GM23338 (cell line): ENCODE data around the gene EPS8L1. TPM values are rescaled to one million over a fixed set of nuclear protein-coding genes. Genes with fewer than 3 reads are reported as not detected.
A peak's percentile ranks its signal among the peaks of the same experiment; 100 is the strongest.

Experiments used
- ATAC-seq: fragments of 200-7000 bp; cut with Tn5 transposase; 3 replicates; pipeline ENCODE4 v1.9.1; 2020
- DNase-seq: peaks from one replicate; pipeline ENCODE4 v3.0.0-alpha.2; 2015; ENCODE audit warnings: low spot score
- H2AFZ ChIP-seq: fragments of 200-600 bp; sonication (generic); 2 replicates; pipeline ENCODE4 v1.8.0; 2016; ENCODE audit warnings: antibody characterized with exemption, mild to moderate bottlenecking, moderate library complexity
- H3F3A ChIP-seq: fragments of 200-600 bp; sonication (generic); replicated peaks from 2 replicates; pipeline ENCODE4 v1.8.0; 2017; ENCODE audit warnings: antibody characterized with exemption, mixed run types, low read depth
- H3K27ac ChIP-seq: fragments of 200-600 bp; sonication (generic); 2 replicates; pipeline ENCODE4 v1.6.1; 2016; ENCODE audit warnings: low read depth
- H3K27me3 ChIP-seq: fragments of 200-600 bp; sonication (generic); 2 replicates; pipeline ENCODE4 v1.8.0; 2016; ENCODE audit warnings: mild to moderate bottlenecking, mixed run types, moderate library complexity; ENCODE audit not compliant: insufficient read depth
- H3K36me3 ChIP-seq: fragments of 200-600 bp; sonication (generic); 2 replicates; pipeline ENCODE4 v1.8.0; 2016; ENCODE audit warnings: mild to moderate bottlenecking; ENCODE audit not compliant: insufficient read depth
- H3K4me1 ChIP-seq: fragments of 200-600 bp; sonication (generic); 2 replicates; pipeline ENCODE4 v1.8.0; 2016; ENCODE audit warnings: mild to moderate bottlenecking, moderate library complexity; ENCODE audit not compliant: insufficient read depth
- H3K4me2 ChIP-seq: fragments of 200-600 bp; sonication (generic); 2 replicates; pipeline ENCODE4 v1.7.1; 2017; ENCODE audit warnings: mixed run types
- H3K4me3 ChIP-seq: fragments of 200-600 bp; sonication (generic); 2 replicates; pipeline ENCODE4 v1.6.1; 2016; ENCODE audit warnings: mixed run types
- H3K79me2 ChIP-seq: fragments of 200-600 bp; sonication (generic); replicated peaks from 2 replicates; pipeline ENCODE4 v1.8.0; 2017; ENCODE audit warnings: mild to moderate bottlenecking; ENCODE audit not compliant: insufficient read depth
- H3K9me2 ChIP-seq: fragments of 200-600 bp; sonication (generic); 2 replicates; pipeline ENCODE4 v1.8.0; 2017; ENCODE audit not compliant: insufficient read depth
- H4K20me1 ChIP-seq: fragments of 200-600 bp; sonication (generic); replicated peaks from 2 replicates; pipeline ENCODE4 v1.8.0; 2017; ENCODE audit warnings: mild to moderate bottlenecking; ENCODE audit not compliant: insufficient read depth
- H3K27ac Mint-ChIP-seq: 2 replicates; pipeline ENCODE4 v1.8.0; 2020; ENCODE audit warnings: inconsistent platforms, mild to moderate bottlenecking, moderate library complexity, mixed read lengths
- H3K27me3 Mint-ChIP-seq: 3 replicates; pipeline ENCODE4 v1.8.0; 2022; ENCODE audit warnings: low read depth, mild to moderate bottlenecking, moderate library complexity, mixed read lengths, inconsistent platforms; ENCODE audit not compliant: insufficient read depth, poor library complexity
- H3K36me3 Mint-ChIP-seq: 3 replicates; pipeline ENCODE4 v1.8.0; 2021; ENCODE audit warnings: low read depth, mild to moderate bottlenecking, inconsistent platforms, moderate library complexity, mixed read lengths
- H3K4me1 Mint-ChIP-seq: 3 replicates; pipeline ENCODE4 v1.8.0; 2020; ENCODE audit warnings: mild to moderate bottlenecking, inconsistent platforms, mixed read lengths
- H3K4me3 Mint-ChIP-seq: 3 replicates; pipeline ENCODE4 v1.8.0; 2021; ENCODE audit warnings: moderate library complexity, mild to moderate bottlenecking, inconsistent platforms, mixed read lengths
- H3K9me3 Mint-ChIP-seq: 3 replicates; pipeline ENCODE4 v1.8.0; 2020; ENCODE audit warnings: moderate library complexity, mild to moderate bottlenecking, inconsistent platforms, mixed read lengths
- CREB1 ChIP-seq: fragments of 250-450 bp; sonication (Bioruptor Pico); IDR thresholded peaks from 2 replicates; pipeline ENCODE4 v1.5.0; 2020; ENCODE audit warnings: low read depth, mild to moderate bottlenecking, moderate library complexity
- CTCF ChIP-seq, 2 experiments: fragments of 200-600 bp in 1 of 2; sonication (generic) in 1 of 2; conservative IDR thresholded peaks; 2 replicates each; pipeline versions ENCODE4 v1.5.1 to v1.6.1; 2016 to 2017; ENCODE audit warnings: antibody characterized with exemption in 2 of 2, low read depth in 2 of 2, mild to moderate bottlenecking in 2 of 2, moderate library complexity in 1 of 2
- ETS1 ChIP-seq: IDR thresholded peaks from 2 replicates; pipeline ENCODE4 v1.6.1; 2016; ENCODE audit warnings: antibody characterized with exemption
- EZH2 ChIP-seq: fragments of 200-600 bp; sonication (generic); IDR thresholded peaks from one replicate; pipeline ENCODE4 v1.8.0; 2017; ENCODE audit warnings: antibody characterized with exemption, mild to moderate bottlenecking, low read depth; ENCODE audit not compliant: unreplicated experiment
- EZH2phosphoT487 ChIP-seq: fragments of 200-600 bp; sonication (generic); IDR thresholded peaks from one replicate; pipeline ENCODE4 v1.8.1; 2018; ENCODE audit warnings: antibody characterized with exemption; ENCODE audit not compliant: unreplicated experiment
- JUNB ChIP-seq: IDR thresholded peaks from one replicate; pipeline ENCODE4 v1.6.1; 2016; ENCODE audit warnings: antibody characterized with exemption; ENCODE audit not compliant: unreplicated experiment
- NANOG ChIP-seq: IDR thresholded peaks from 2 replicates; pipeline ENCODE4 v1.6.1; 2016; ENCODE audit warnings: antibody characterized with exemption, borderline replicate concordance
- POLR2AphosphoS5 ChIP-seq: IDR thresholded peaks from 2 replicates; pipeline ENCODE4 v1.6.1; 2016; ENCODE audit warnings: antibody characterized with exemption, low read depth
- REST ChIP-seq: IDR thresholded peaks from one replicate; pipeline ENCODE4 v1.6.1; 2018; ENCODE audit warnings: antibody characterized with exemption; ENCODE audit not compliant: unreplicated experiment
- STAT1 ChIP-seq: IDR thresholded peaks from one replicate; pipeline ENCODE4 v1.6.1; 2016; ENCODE audit warnings: antibody characterized with exemption; ENCODE audit not compliant: unreplicated experiment
- ZNF114 ChIP-seq: fragments of 250-450 bp; sonication (Bioruptor Pico); IDR thresholded peaks from 2 replicates; pipeline ENCODE4 v1.5.0; 2020; ENCODE audit warnings: mild to moderate bottlenecking, moderate library complexity
- ZNF331 ChIP-seq: fragments of 250-450 bp; sonication (Bioruptor Pico); IDR thresholded peaks from 2 replicates; pipeline ENCODE4 v1.5.0; 2020; ENCODE audit warnings: low read depth, mild to moderate bottlenecking, moderate library complexity
- ZNF462 ChIP-seq: fragments of 250-450 bp; sonication (Bioruptor Pico); IDR thresholded peaks from 2 replicates; pipeline ENCODE4 v1.5.0; 2020; ENCODE audit warnings: mild to moderate bottlenecking, moderate library complexity
- polyA plus RNA-seq: library from polyadenylated mRNA; unstranded; fragments of >200 nt; fragmentation: Nextera tagmentation; extraction: Ambion mirVana; gene quantifications from 2 replicates; pipeline ENCODE4 v1.2.1, GENCODE V29; 2016
- total RNA-seq: library from RNA; depleted of rRNA; stranded (reverse); fragments of >200 nt; shearing (Covaris generic); gene quantifications from 2 replicates; pipeline ENCODE4 v1.2.3, GENCODE V29; 2014

The EPS8L1 gene
- total and polyA plus RNA-seq, 2 experiments from 2014 or later: 47.5 to 51.2 TPM

GRCh38 chr19:55062735-55063491, 12.8 kb upstream of the EPS8L1 start, which contains the start of gene RDH13:
TSS of gene RDH13 (minus strand) at chr19:55063148. CDS start at chr19:55063032, 116 bp downstream.
- Mint-ChIP-seq H3K36me3 (peaks cover 19% of the 10 kb centered on the region), H3K27ac (no peak within 1 kb of the TSS), H3K27me3 (peaks cover 35% of the 10 kb centered on the region), H3K4me3 (peak within 1 kb of the TSS; percentile 91), H3K9me3 (no peaks in the 10 kb centered on the region; the same call in 2 of the 3 replicates), H3K4me1 (peaks cover 11% of the 10 kb centered on the region; the same call in 2 of the 3 replicates)
- Histone ChIP-seq H3F3A (0 out of 2 replicates have a peak, but pooled peaks cover 7% of the 10 kb centered on the region), H3K4me3 (peak within 1 kb of the TSS; percentile 93), H3K27me3 (peaks cover 33% of the 10 kb centered on the region), H3K36me3 (peaks cover 8% of the 10 kb centered on the region; the same call in 1 of the 2 replicates), H3K27ac (no peak within 1 kb of the TSS), H3K79me2 (peaks cover 20% of the 10 kb centered on the region), H3K4me2 (peak within 1 kb of the TSS; percentile 83), H4K20me1 (peaks cover 19% of the 10 kb centered on the region; the same call in 1 of the 2 replicates), H3K4me1 (no peaks in the 10 kb centered on the region; the same call in 1 of the 2 replicates), H2AFZ (peak within 1 kb of the TSS; percentile 93), H3K9me2 (no peaks in the 10 kb centered on the region)
- ATAC-seq (peak; percentile 97), DNase-seq (peak; percentile 99)
- no peak for TF ChIP-seq EZH2
- TF ChIP-seq REST: no peak
- TF ChIP-seq NANOG: no peak
- TF ChIP-seq ZNF114 (CRISPR knock-in tag): no peak
- TF ChIP-seq EZH2phosphoT487: no peak
- TF ChIP-seq POLR2AphosphoS5: peak; percentile 82
- TF ChIP-seq ZNF462 (CRISPR knock-in tag): no peak
- TF ChIP-seq CREB1 (CRISPR knock-in tag): peak; percentile 97
- TF ChIP-seq STAT1: no peak
- no peak for TF ChIP-seq ETS1
- no peak for TF ChIP-seq CTCF (conservative IDR thresholded peaks at IDR 0.05; ENCODE audit: low read depth in 2 of 2)
- no peak for TF ChIP-seq JUNB
- no peak for TF ChIP-seq ZNF331
